Muscle of leg (tissue), 11 donors: Measurements from ENCODE around the gene C1R. TPM values are rescaled to one million over a fixed set of nuclear protein-coding genes. Genes with fewer than 3 reads are reported as not detected.

ENCODE experiments used
- DNase-seq: peaks from one replicate; pipeline ENCODE4 v3.0.0; 2013
- H3K27ac ChIP-seq: one replicate; pipeline ENCODE4 v1.5.1; 2013; ENCODE audit warnings: mild to moderate bottlenecking, low read length, control low read depth
- H3K27me3 ChIP-seq: one replicate; pipeline ENCODE4 v1.6.1; 2013; ENCODE audit warnings: low read length; ENCODE audit not compliant: control insufficient read depth, insufficient read depth
- H3K36me3 ChIP-seq: one replicate; pipeline ENCODE4 v1.6.1; 2013; ENCODE audit warnings: low read length; ENCODE audit not compliant: control insufficient read depth, insufficient read depth
- H3K4me1 ChIP-seq: one replicate; pipeline ENCODE4 v1.6.1; 2013; ENCODE audit warnings: low read length; ENCODE audit not compliant: control insufficient read depth, insufficient read depth
- H3K4me3 ChIP-seq: one replicate; pipeline ENCODE4 v1.5.1; 2013; ENCODE audit warnings: low read length, control low read depth
- H3K9me3 ChIP-seq: replicated peaks from 2 replicates; pipeline ENCODE4 v1.6.1; 2013; ENCODE audit warnings: low read depth, low read length; ENCODE audit not compliant: control insufficient read depth
- WGBS: methylation state at CpG from one replicate; pipeline ENCODE4 v1.1.5; 2013; ENCODE audit warnings: missing lambda C conversion rate; ENCODE audit not compliant: insufficient coverage; 5-methylcytosine and 5-hydroxymethylcytosine counted together
- polyA plus RNA-seq, 8 donors: library from polyadenylated mRNA; unstranded; fragments of 120-200 nt; gene quantifications; one replicate each; pipeline versions ENCODE4 v1.2.1 to v1.2.3, GENCODE V29; 2013; ENCODE audit warnings: inconsistent platforms in 1 of 8, low replicate concordance in 1 of 8; ENCODE audit not compliant: insufficient read length in 8 of 8, insufficient read depth in 1 of 8
- total RNA-seq: library from RNA; stranded (reverse); fragments of 120-200 nt; gene quantifications from one replicate; pipeline ENCODE4 v1.2.4, GENCODE V29; 2013

C1R gene
- total and polyA plus RNA-seq, 9 donors, result 75.0 to 105 (median 95.6) TPM

DNA sequence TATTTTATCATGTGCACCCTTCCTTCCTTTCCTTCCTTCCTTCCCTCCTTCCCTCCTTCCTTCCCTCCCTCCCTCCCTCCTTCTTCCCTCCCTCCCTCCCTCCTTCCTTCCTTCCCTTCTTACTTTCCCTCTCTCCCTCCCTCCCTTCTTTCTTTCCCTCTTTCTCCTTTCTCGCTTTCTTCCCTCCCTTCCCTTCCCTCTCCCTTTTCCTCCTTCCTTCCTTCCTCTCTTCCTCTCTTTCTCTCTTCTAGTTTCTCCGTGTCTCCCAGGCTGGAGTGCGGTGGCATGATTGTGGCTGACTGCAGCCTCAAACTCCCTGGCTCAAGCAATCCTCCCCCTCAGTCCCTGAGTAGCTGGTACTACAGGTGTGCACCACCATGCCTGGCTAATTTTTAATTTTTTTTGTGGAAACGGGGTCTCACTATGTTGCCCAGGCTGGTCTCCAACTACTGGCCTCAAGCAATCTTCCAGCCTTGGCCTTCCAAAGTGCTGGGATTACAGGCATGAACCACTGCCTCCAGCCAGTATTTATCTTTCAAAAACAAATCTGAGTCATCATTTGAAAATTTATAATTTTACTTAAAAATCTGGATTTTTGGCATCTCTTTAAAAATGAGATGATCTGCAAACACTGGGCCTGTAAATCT is 8.9 kb upstream of the C1R start:
- Histone ChIP-seq H3K27ac (no peak overlapping the region), H3K27me3 (no peaks in the 10 kb centered on the region), H3K4me3 (no peak overlapping the region), H3K9me3 (peaks cover 2% of the 10 kb centered on the region), H3K4me1 (no peaks in the 10 kb centered on the region), H3K36me3 (no peaks in the 10 kb centered on the region)
- WGBS, result 84% methylated on average over 4 of the region's 4 CpGs
- DNase-seq, result no peak

DNA sequence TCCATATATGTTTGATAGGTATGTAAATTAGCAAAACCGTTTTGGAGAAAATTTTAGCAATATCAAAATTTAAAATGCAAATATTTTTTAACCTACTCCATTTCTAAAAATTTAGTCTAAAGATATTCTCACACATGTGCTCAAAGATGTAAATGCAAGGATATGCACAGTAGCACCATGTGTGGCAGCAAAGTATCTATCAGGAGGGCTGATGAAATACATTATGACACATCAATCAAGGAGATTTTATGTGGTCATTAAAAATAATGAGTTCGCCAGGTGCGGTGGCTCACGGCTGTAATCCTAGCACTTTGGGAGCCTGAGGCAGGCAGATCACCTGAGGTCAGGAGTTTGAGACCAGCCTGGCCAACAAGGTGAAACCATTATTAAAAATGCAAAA is 8.0 kb upstream of the C1R start:
- 67% methylated on average over 3 of the region's 4 CpGs for WGBS
- Histone ChIP-seq H3K27ac (no peak overlapping the region), H3K36me3 (no peaks in the 10 kb centered on the region)

GRCh38 chr12:7099290-7099996 is 7.2 kb upstream of the C1R start:
- Histone ChIP-seq H3K4me3 (no peak overlapping the region), H3K9me3 (no peaks in the 10 kb centered on the region), H3K36me3 (no peaks in the 10 kb centered on the region), H3K27ac (no peak overlapping the region), H3K4me1 (no peaks in the 10 kb centered on the region), H3K27me3 (no peaks in the 10 kb centered on the region)
- 83% methylated on average over 8 of the region's 9 CpGs for WGBS
- DNase-seq, result no peak

More for the DNA sequence above, 8.0 kb upstream of the C1R start:
- no peak for DNase-seq
- Histone ChIP-seq H3K27me3 (no peaks in the 10 kb centered on the region), H3K4me3 (no peak overlapping the region), H3K4me1 (no peaks in the 10 kb centered on the region), H3K9me3 (no peaks in the 10 kb centered on the region)

GRCh38 chr12:7096979-7097378 is 4.7 kb upstream of the C1R start:
- Histone ChIP-seq H3K27ac (no peak overlapping the region), H3K9me3 (no peaks in the 10 kb centered on the region), H3K4me3 (no peak overlapping the region), H3K36me3 (no peaks in the 10 kb centered on the region), H3K27me3 (peaks cover 2% of the 10 kb centered on the region), H3K4me1 (peaks cover 4% of the 10 kb centered on the region)
- 60% methylated on average over 17 of the region's 19 CpGs for WGBS
- DNase-seq, result no peak

DNA sequence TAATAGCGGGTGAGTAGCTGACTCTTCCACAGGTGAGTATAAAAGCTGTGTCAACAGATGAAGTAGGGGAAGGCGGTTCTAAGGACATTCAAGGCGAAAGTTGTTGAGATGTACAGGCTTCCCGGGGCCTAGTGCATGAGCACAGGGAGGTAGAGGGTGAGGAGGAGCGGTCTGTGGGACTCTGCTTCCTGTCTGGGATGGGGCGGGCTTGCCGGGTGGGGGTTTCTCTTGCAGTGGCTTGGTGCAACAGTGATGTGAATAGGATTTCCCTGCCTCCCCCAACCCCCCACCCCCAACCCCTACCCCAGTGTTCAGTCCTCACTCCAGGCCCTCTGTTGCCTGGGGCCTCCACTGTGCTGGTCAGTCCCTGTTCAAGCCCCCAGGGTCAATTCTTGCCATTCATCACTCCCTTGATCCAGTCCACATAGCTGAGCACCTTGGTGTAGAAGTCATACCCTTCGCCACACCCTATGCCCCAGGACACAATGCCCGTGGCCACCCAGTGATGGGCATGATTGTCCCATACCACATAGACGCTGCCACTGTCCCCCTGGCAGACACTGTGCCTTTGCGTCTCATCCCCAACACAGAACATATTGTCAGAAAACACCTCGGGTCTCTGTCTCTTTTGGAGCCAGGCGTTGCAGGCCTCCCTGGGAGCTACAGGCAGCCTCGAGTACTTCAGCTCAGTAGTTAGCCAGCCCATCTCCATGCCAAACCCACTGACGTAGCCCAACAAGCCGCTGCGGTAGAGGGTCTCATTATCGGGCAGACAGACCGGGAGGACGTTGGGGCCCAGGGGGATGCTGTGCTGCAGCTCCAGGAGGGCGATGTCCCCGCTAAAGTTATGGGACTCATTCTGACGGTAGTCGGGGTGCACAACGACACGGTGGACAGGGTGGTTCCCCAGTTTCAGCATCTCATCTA is 4.0 kb upstream of the C1R start:
- H3K27ac ChIP-seq, result no peak overlapping the region
- H3K4me1 ChIP-seq, result peaks cover 11% of the 10 kb centered on the region
- DNase-seq, result no peak
- H3K36me3 ChIP-seq, result no peaks in the 10 kb centered on the region
- peaks cover 2% of the 10 kb centered on the region for H3K27me3 ChIP-seq
- no peak overlapping the region for H3K4me3 ChIP-seq
- 81% methylated on average over 21 of the region's 26 CpGs for WGBS
- no peaks in the 10 kb centered on the region for H3K9me3 ChIP-seq

GRCh38 chr12:7093892-7094291 is 1.6 kb upstream of the C1R start:
- peaks cover 27% of the 10 kb centered on the region for H3K4me1 ChIP-seq
- H3K27ac ChIP-seq, result no peak overlapping the region
- no peaks in the 10 kb centered on the region for H3K9me3 ChIP-seq
- peaks cover 11% of the 10 kb centered on the region for H3K36me3 ChIP-seq
- no peak for DNase-seq
- 74% methylated on average over 4 of the region's 10 CpGs for WGBS
- H3K27me3 ChIP-seq, result peaks cover 2% of the 10 kb centered on the region
- no peak overlapping the region for H3K4me3 ChIP-seq

GRCh38 chr12:7093486-7093885 is 1.2 kb upstream of the C1R start:
- Histone ChIP-seq H3K9me3 (no peaks in the 10 kb centered on the region), H3K27ac (no peak overlapping the region), H3K4me3 (no peak overlapping the region), H3K27me3 (peaks cover 2% of the 10 kb centered on the region), H3K4me1 (peaks cover 27% of the 10 kb centered on the region), H3K36me3 (peaks cover 15% of the 10 kb centered on the region)
- WGBS, result 49% methylated on average over 5 of the region's 5 CpGs
- DNase-seq, result no peak

- H3K27ac ChIP-seq, result no peak overlapping the region
- H3K27me3 ChIP-seq, result peaks cover 2% of the 10 kb centered on the region
- no peak overlapping the region for H3K4me3 ChIP-seq
- H3K4me1 ChIP-seq, result peaks cover 27% of the 10 kb centered on the region
- 54% methylated on average over 2 of the region's 8 CpGs for WGBS
- DNase-seq, result no peak
- H3K36me3 ChIP-seq, result peaks cover 16% of the 10 kb centered on the region
- no peaks in the 10 kb centered on the region for H3K9me3 ChIP-seq
These were observed 778 bp upstream of the C1R start for GRCh38 chr12:7092986-7093460.

DNA sequence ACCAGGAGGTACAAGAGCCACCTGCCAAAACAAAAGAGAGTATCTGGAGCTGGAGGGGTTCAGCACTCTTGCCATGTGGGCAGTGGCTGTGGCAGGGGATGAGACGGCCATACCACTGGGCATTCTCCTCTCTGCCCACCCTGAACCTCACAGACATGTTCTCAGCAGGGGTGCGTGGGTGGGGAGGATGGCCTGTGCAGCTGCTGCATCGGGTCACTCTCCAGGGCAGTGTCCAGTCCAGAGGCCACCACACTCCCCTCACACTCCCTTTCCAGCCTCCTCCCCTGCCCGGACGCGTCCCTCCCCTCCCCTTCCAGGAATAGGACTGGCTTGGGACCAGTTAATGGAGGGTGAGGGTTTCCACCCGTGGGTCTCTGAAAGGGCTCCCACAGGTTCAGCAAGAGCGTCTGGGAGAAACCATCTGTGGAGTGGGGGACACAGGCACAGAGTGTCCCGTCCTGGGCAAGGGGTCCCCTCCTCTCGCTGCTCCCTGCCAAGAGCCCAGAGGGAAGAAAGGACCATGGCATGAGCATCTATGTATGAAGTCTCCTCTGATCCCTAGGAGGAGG is 501 bp downstream of the C1R start:
- Histone ChIP-seq H3K27me3 (peaks cover 2% of the 10 kb centered on the region), H3K36me3 (peaks cover 20% of the 10 kb centered on the region), H3K4me1 (peaks cover 27% of the 10 kb centered on the region), H3K4me3 (peak overlapping the region; percentile 49), H3K9me3 (no peaks in the 10 kb centered on the region), H3K27ac (peak overlapping the region; percentile 83)
- DNase-seq, result peak; percentile 72
- 26% methylated on average over 3 of the region's 10 CpGs for WGBS
